ENCODE measurements around the gene PRCD.

Gene PRCD

DNA sequence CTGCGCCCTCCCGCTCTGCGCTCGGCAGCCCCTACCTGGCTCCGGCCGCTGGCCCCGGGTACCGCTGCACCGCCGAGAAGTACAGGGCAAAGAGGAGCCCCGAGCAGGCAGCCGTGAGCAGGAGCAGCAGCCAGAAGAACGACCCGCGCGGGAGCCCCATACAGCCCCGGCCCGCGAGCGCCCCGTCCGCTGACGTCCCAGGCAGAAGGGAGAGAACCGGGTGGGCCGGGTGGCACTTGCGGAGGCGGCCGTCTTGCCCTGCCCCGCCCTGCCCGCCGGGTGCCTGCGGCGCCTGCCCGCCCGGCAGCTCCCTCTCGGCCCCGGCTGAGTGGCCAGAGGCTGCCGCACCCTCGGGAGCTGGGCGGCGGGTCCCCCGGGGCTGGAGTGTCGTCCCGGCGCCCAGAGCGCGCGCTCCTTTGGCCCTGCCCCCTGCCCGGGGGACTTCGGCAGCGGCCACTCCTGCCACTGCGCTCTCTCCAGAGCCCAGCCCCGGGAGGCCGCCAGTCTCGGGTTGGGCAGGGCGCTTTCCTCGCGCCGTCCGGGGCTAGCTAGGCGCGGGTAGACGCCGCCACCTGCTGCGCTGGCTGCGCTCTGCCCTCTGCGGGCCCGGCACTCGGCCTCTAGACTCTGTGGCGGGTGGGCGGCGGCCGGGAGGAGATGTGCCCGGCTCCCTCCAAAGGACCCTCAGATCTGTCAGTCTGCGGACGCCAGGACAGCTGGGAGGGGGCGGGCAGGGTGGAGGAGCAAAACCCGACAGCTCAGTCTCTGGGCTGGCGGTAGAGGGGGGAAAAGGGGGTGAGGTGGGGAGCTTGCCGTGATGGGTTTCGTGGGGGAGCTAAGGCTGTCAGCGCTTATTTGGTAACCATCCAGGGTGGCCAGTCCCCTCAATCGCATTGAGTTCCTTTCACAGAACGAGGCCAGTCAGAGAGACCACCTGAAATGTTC lies 46.1 kb downstream of the PRCD start, which contains the start of gene ST6GALNAC2:
ST6GALNAC2 (minus strand) TSS at position 212 of the 945 bp plus-strand sequence; CDS start at position 160, 52 bp downstream.
- ATAC-seq (ENCODE audit: low read depth): peak; percentile 73
- Histone ChIP-seq H3K4me3 (ENCODE audit: severe bottlenecking) (peak within 1 kb of the TSS; percentile 84), H3K27ac (ENCODE audit: poor library complexity, severe bottlenecking) (peak within 1 kb of the TSS; percentile 88), H3K4me1 (ENCODE audit: insufficient read depth, poor library complexity, severe bottlenecking) (peaks cover 36% of the 10 kb centered on the region), H3K36me3 (ENCODE audit: low read depth) (no peaks in the 10 kb centered on the region; the same call in 1 of the 2 replicates), H3K9me3 (ENCODE audit: severe bottlenecking) (no peaks in the 10 kb centered on the region), H3K27me3 (ENCODE audit: insufficient read depth, poor library complexity, severe bottlenecking) (no peaks in the 10 kb centered on the region)
- peak; percentile 74 for TF ChIP-seq CTCF (IDR thresholded peaks at IDR 0.05; ENCODE audit: poor library complexity, severe bottlenecking)
- no peak for DNase-seq (ENCODE audit: low spot score)

GRCh38 chr17:76586741-76587487 lies 47.1 kb downstream of the PRCD start:
- H3K4me3 ChIP-seq (ENCODE audit: severe bottlenecking): no peak overlapping the region
- no peaks in the 10 kb centered on the region for H3K9me3 ChIP-seq (ENCODE audit: severe bottlenecking)
- H3K27me3 ChIP-seq (ENCODE audit: insufficient read depth, poor library complexity, severe bottlenecking): no peaks in the 10 kb centered on the region
- ATAC-seq (ENCODE audit: low read depth) (no peak), DNase-seq (ENCODE audit: low spot score) (no peak)
- no peak for TF ChIP-seq CTCF (IDR thresholded peaks at IDR 0.05; ENCODE audit: poor library complexity, severe bottlenecking)
- H3K4me1 ChIP-seq (ENCODE audit: insufficient read depth, poor library complexity, severe bottlenecking): peaks cover 26% of the 10 kb centered on the region
- no peaks in the 10 kb centered on the region; the same call in 1 of the 2 replicates for H3K36me3 ChIP-seq (ENCODE audit: low read depth)
- no peak overlapping the region for H3K27ac ChIP-seq (ENCODE audit: poor library complexity, severe bottlenecking)

GRCh38 chr17:76588182-76588581 lies 48.3 kb downstream of the PRCD start:
- no peak for TF ChIP-seq CTCF (IDR thresholded peaks at IDR 0.05; ENCODE audit: poor library complexity, severe bottlenecking)
- Histone ChIP-seq H3K27ac (ENCODE audit: poor library complexity, severe bottlenecking) (no peak overlapping the region), H3K4me1 (ENCODE audit: insufficient read depth, poor library complexity, severe bottlenecking) (peaks cover 18% of the 10 kb centered on the region), H3K27me3 (ENCODE audit: insufficient read depth, poor library complexity, severe bottlenecking) (no peaks in the 10 kb centered on the region), H3K9me3 (ENCODE audit: severe bottlenecking) (no peaks in the 10 kb centered on the region), H3K36me3 (ENCODE audit: low read depth) (peaks cover 2% of the 10 kb centered on the region; the same call in 1 of the 2 replicates), H3K4me3 (ENCODE audit: severe bottlenecking) (no peak overlapping the region)
- ATAC-seq (ENCODE audit: low read depth): no peak
- no peak for DNase-seq (ENCODE audit: low spot score)

DNA sequence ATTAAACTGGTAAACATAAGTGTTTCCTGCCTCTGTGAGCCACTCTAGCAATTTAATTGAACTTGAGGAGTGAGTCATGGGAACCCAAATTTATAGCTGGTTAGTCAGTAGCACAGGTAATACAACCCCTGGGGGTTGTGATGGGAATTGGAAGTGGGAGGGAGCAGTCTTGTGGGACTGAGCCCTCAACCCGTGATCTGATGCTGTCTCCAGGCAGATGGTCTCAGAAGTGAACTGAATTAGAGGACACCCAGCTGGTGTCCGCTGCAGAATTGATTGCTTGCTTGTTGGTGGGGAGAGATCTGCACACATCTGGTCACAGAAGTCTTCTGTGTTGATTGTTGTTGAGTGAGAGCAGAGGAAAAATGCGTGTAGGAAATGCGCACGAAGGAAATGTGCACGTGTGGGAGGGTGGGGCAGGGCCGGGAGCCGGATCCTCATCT lies 53.6 kb downstream of the PRCD start:
- 0 out of 2 replicates have a peak, but pooled peaks cover 2% of the 10 kb centered on the region for H3K36me3 ChIP-seq (ENCODE audit: low read depth)
- H3K4me1 ChIP-seq (ENCODE audit: insufficient read depth, poor library complexity, severe bottlenecking): peaks cover 33% of the 10 kb centered on the region
- no peaks in the 10 kb centered on the region for H3K27me3 ChIP-seq (ENCODE audit: insufficient read depth, poor library complexity, severe bottlenecking)
- DNase-seq (ENCODE audit: low spot score) (no peak), ATAC-seq (ENCODE audit: low read depth) (peak; percentile 87)
- H3K4me3 ChIP-seq (ENCODE audit: severe bottlenecking): no peak overlapping the region
- TF ChIP-seq CTCF (IDR thresholded peaks at IDR 0.05; ENCODE audit: poor library complexity, severe bottlenecking): peak; percentile 84
- H3K9me3 ChIP-seq (ENCODE audit: severe bottlenecking): no peaks in the 10 kb centered on the region
- H3K27ac ChIP-seq (ENCODE audit: poor library complexity, severe bottlenecking): peak overlapping the region; percentile 52
